HCT116 (cell line): Measurements from ENCODE around the gene POFUT2. TPM values are rescaled to one million over a fixed set of nuclear protein-coding genes. Genes with fewer than 3 reads are reported as not detected.
A peak's percentile ranks its signal among the peaks of the same experiment; 100 is the strongest.

ENCODE experiments used
- ATAC-seq: fragments of 200-7000 bp; cut with Tn5 transposase; 2 replicates; pipeline ENCODE4 v1.9.1; 2020; ENCODE audit warnings: mild to moderate bottlenecking, moderate library complexity
- BruUV-seq: library from RNA; stranded (reverse); fragments of 400-500 nt; replicated peaks from 2 replicates; lab custom pipeline; 2021; lab: Mats Ljungman, UMichigan
- CTCF ChIA-PET: fragments of 300-600 bp; sonication (Branson Sonifier 250); formaldehyde crosslinking; loops from one replicate; lab custom pipeline; 2021; ENCODE audit warnings: antibody characterized with exemption; lab: Charles Lee
- POLR2A ChIA-PET: fragments of 300-600, 350-600 bp; sonication (Branson Sonifier 250); formaldehyde crosslinking; loops from one replicate; lab custom pipeline; 2021; ENCODE audit warnings: antibody characterized with exemption; lab: Charles Lee
- RAD21 ChIA-PET, 2 experiments: fragments of 300-600 bp; sonication (Branson Sonifier 250); formaldehyde crosslinking; loops; one replicate each; lab custom pipeline; 2023; ENCODE audit warnings: low total read pairs in 2 of 2; ENCODE audit not compliant: uncharacterized antibody in 2 of 2, unreplicated experiment in 2 of 2, low non-redundant PET in 1 of 2; lab: Charles Lee
- DNase-seq: peaks from one replicate; pipeline ENCODE4 v3.0.0-alpha.2; 2010; ENCODE audit warnings: low read depth, low spot score
- H2AFZ ChIP-seq: fragments of 200-600 bp; shearing (Covaris generic), sonication (generic); 2 replicates; pipeline ENCODE4 v1.6.1; 2017; ENCODE audit warnings: low read depth, mixed run types, mixed read lengths, antibody characterized with exemption, low read length; ENCODE audit not compliant: poor library complexity, severe bottlenecking
- H3K27ac ChIP-seq: 2 replicates; pipeline ENCODE4 v1.5.1; 2012; ENCODE audit warnings: low read depth, low read length
- H3K27me3 ChIP-seq: fragments of 200-600 bp; sonication (generic); 2 replicates; pipeline ENCODE4 v1.6.1; 2016; ENCODE audit warnings: mixed run types, low read length, mixed read lengths; ENCODE audit not compliant: insufficient read depth
- H3K36me3 ChIP-seq, 2 experiments: fragments of 200-500 bp in 1 of 2; fragments of 200-600 bp in 1 of 2; sonication (Bioruptor generic) in 1 of 2; sonication (generic) in 1 of 2; 2 replicates each; pipeline versions ENCODE4 v1.5.1 to v1.6.1; 2014 to 2016; ENCODE audit warnings: low read length in 2 of 2, inconsistent platforms in 1 of 2, mixed read lengths in 1 of 2, mixed run types in 1 of 2; ENCODE audit not compliant: insufficient read depth in 2 of 2, control insufficient read depth in 1 of 2
- H3K4me1 ChIP-seq, 2 experiments: fragments of 200-600 bp in 1 of 2; sonication (generic) in 1 of 2; 2 replicates each; pipeline versions ENCODE4 v1.5.1 to v1.6.1; 2012 to 2017; ENCODE audit warnings: low read length in 2 of 2, inconsistent platforms in 1 of 2, mild to moderate bottlenecking in 1 of 2, mixed read lengths in 1 of 2, mixed run types in 1 of 2, moderate library complexity in 1 of 2; ENCODE audit not compliant: insufficient read depth in 2 of 2, control insufficient read depth in 1 of 2
- H3K4me2 ChIP-seq: fragments of 200-600 bp; sonication (generic); 2 replicates; pipeline ENCODE4 v1.6.1; 2017; ENCODE audit warnings: mixed run types, low read length, mixed read lengths
- H3K4me3 ChIP-seq, 2 experiments: fragments of 200-600 bp in 1 of 2; sonication (generic) in 1 of 2; replicated peaks in 1 of 2; 2 replicates each; pipeline ENCODE4 v1.5.1; 2011 to 2016; ENCODE audit warnings: low read length in 2 of 2, control low read depth in 1 of 2, low read depth in 1 of 2, mild to moderate bottlenecking in 1 of 2, mixed read lengths in 1 of 2, mixed run types in 1 of 2
- H3K79me2 ChIP-seq: fragments of 200-600 bp; sonication (generic); 2 replicates; pipeline ENCODE4 v1.6.1; 2017; ENCODE audit warnings: mild to moderate bottlenecking, mixed run types, low read length, moderate library complexity, mixed read lengths; ENCODE audit not compliant: insufficient read depth
- H3K9ac ChIP-seq: fragments of 200-600 bp; sonication (generic); 2 replicates; pipeline ENCODE4 v1.6.1; 2016; ENCODE audit warnings: low read length, mixed read lengths
- H3K9me2 ChIP-seq: fragments of 200-600 bp; sonication (generic), shearing (Covaris generic); 2 replicates; pipeline ENCODE4 v1.6.1; 2017; ENCODE audit warnings: mixed run types, mild to moderate bottlenecking, moderate library complexity; ENCODE audit not compliant: insufficient read depth
- H3K9me3 ChIP-seq, 2 experiments: fragments of 200-500 bp in 1 of 2; fragments of 200-600 bp in 1 of 2; sonication (Bioruptor generic) in 1 of 2; sonication (generic) in 1 of 2; 2 replicates each; pipeline ENCODE4 v1.6.1; 2014 to 2017; ENCODE audit warnings: low read length in 2 of 2, mixed read lengths in 2 of 2, inconsistent platforms in 1 of 2, low read depth in 1 of 2, mild to moderate bottlenecking in 1 of 2, mixed run types in 1 of 2, moderate library complexity in 1 of 2; ENCODE audit not compliant: control insufficient read depth in 1 of 2, insufficient read depth in 1 of 2
- H4K20me1 ChIP-seq: fragments of 200-600 bp; sonication (generic), shearing (Covaris generic); 2 replicates; pipeline ENCODE4 v1.6.1; 2017; ENCODE audit warnings: mixed run types, mild to moderate bottlenecking, moderate library complexity; ENCODE audit not compliant: insufficient read depth
- CBX3 ChIP-seq: IDR thresholded peaks from 2 replicates; pipeline ENCODE4 v1.6.1; 2012; ENCODE audit warnings: low read depth
- ELF1 ChIP-seq: IDR thresholded peaks from 2 replicates; pipeline ENCODE4 v1.6.1; 2012; ENCODE audit warnings: low read depth, borderline replicate concordance
- RAD21 ChIP-seq: IDR thresholded peaks from 2 replicates; pipeline ENCODE4 v1.6.1; 2012; ENCODE audit warnings: low read depth, mild to moderate bottlenecking
- SRF ChIP-seq: IDR thresholded peaks from 2 replicates; pipeline ENCODE4 v1.6.1; 2012; ENCODE audit warnings: low read depth
- TCF7L2 ChIP-seq: IDR thresholded peaks from 2 replicates; pipeline ENCODE4 v1.7.0; 2011; ENCODE audit warnings: borderline replicate concordance, inconsistent platforms; ENCODE audit not compliant: insufficient read depth, insufficient read length; ENCODE audit errors: extremely low read depth
- YY1 ChIP-seq: IDR thresholded peaks from 2 replicates; pipeline ENCODE4 v1.6.1; 2011; ENCODE audit warnings: low read length, low read depth, moderate library complexity, mild to moderate bottlenecking; ENCODE audit not compliant: insufficient replicate concordance; ENCODE audit errors: extremely low read depth
- ZFX ChIP-seq: fragments of 450-650 bp; IDR thresholded peaks from 2 replicates; pipeline ENCODE4 v1.6.1; 2017
- ZNF274 ChIP-seq: fragments of 200-500 bp; sonication (Bioruptor generic); IDR thresholded peaks from 2 replicates; pipeline ENCODE4 v1.6.1; 2014; ENCODE audit warnings: mild to moderate bottlenecking, low read depth, low read length, inconsistent platforms
- intact Hi-C: fragments of 100-400 bp; cut with micrococcal nuclease; formaldehyde crosslinking; loops from 2 replicates; pipeline ENCODE4 v1.10.0; 2022
- total RNA-seq: library from RNA; stranded (reverse); gene quantifications from one replicate; pipeline ENCODE4 v1.2.1, GENCODE V29; 2021; ENCODE audit not compliant: unreplicated experiment

The POFUT2 gene
- total RNA-seq, 1 experiment from 2014 or later = 20.5 TPM

- no peaks in the 10 kb centered on the region for H3K27me3 ChIP-seq
- peak overlapping the region; percentile 70; the same call in 1 of the 2 replicates for H3K27ac ChIP-seq
- no peaks in the 10 kb centered on the region for H3K79me2 ChIP-seq
- no peaks in the 10 kb centered on the region for H3K9me3 ChIP-seq
- DNase-seq (no peak), ATAC-seq (no peak)
- no peak overlapping the region for H3K9ac ChIP-seq
- H3K9me2 ChIP-seq = no peaks in the 10 kb centered on the region
- ChIA-PET CTCF (no interaction called here), POLR2A (no interaction called here), RAD21 (no interaction called here)
- peaks cover 38 to 63% of the 10 kb centered on the region in 2 experiments for H3K4me1 ChIP-seq
- no peak overlapping the region for H3K4me3 ChIP-seq
- H2AFZ ChIP-seq = no peak overlapping the region
- no peaks in the 10 kb centered on the region for H3K36me3 ChIP-seq
- no TSS peak for BruUV-seq
- no peaks in the 10 kb centered on the region for H4K20me1 ChIP-seq
- intact Hi-C loops = no loop called here
- no peak for TF ChIP-seq TCF7L2
- TF ChIP-seq RAD21 = no peak
- no peak for TF ChIP-seq ZFX
- no peak for TF ChIP-seq CBX3
- no peak for TF ChIP-seq ZNF274
- TF ChIP-seq SRF = no peak
- no peak for TF ChIP-seq YY1
- no peak for TF ChIP-seq ELF1
- peak overlapping the region; percentile 76; the same call in 1 of the 2 replicates for H3K4me2 ChIP-seq
These were observed 32.7 kb upstream of the POFUT2 start for GRCh38 chr21:45320261-45321025.
